Transverse colon (tissue), 4 donors: ENCODE data around the gene ZG16. TPM values are rescaled to one million over a fixed set of nuclear protein-coding genes. Genes with fewer than 3 reads are reported as not detected.

Experiments used
- DNase-seq: peaks from one replicate; pipeline ENCODE4 v3.0.0-alpha.2; 2019
- H3K27ac ChIP-seq, 4 donors: fragments of 200-600 bp; sonication (generic); 2 replicates each; pipeline ENCODE4 v1.5.1; 2016 to 2018; ENCODE audit warnings: inconsistent platforms in 4 of 4
- H3K27me3 ChIP-seq: fragments of 200-600 bp; sonication (generic); 2 replicates; pipeline ENCODE4 v1.5.1; 2017; ENCODE audit warnings: inconsistent platforms
- H3K36me3 ChIP-seq, 4 donors: fragments of 200-600 bp; sonication (generic); 2 replicates each; pipeline ENCODE4 v1.5.1; 2017 to 2019; ENCODE audit warnings: inconsistent platforms in 4 of 4
- H3K4me1 ChIP-seq, 4 donors: fragments of 200-600 bp; sonication (generic); 2 replicates each; pipeline ENCODE4 v1.5.1; 2017 to 2020; ENCODE audit warnings: inconsistent platforms in 4 of 4
- H3K4me3 ChIP-seq, 4 donors: fragments of 200-600 bp; sonication (generic); 1 replicate in 1 of 4; 2 replicates in 3 of 4; pipeline versions ENCODE4 v1.5.1 to v1.6.1; 2017 to 2019; ENCODE audit warnings: inconsistent platforms in 4 of 4
- H3K9me3 ChIP-seq, 2 donors: fragments of 200-600 bp; sonication (generic); 2 replicates each; pipeline ENCODE4 v1.5.1; 2017 to 2019; ENCODE audit warnings: inconsistent platforms in 2 of 2
- CTCF ChIP-seq, 5 experiments: fragments of 200-600 bp in 3 of 5; fragments of 450-650 bp in 2 of 5; sonication (generic) in 3 of 5; IDR thresholded peaks; 1 replicate in 2 of 5; 2 replicates in 3 of 5; pipeline ENCODE4 v1.5.1; 2016 to 2017; ENCODE audit warnings: antibody characterized with exemption in 5 of 5, inconsistent platforms in 3 of 5, mild to moderate bottlenecking in 2 of 5, moderate library complexity in 1 of 5
- EP300 ChIP-seq: sonication (generic); formaldehyde crosslinking; IDR thresholded peaks from one replicate; pipeline ENCODE4 v1.6.1; 2017; ENCODE audit warnings: antibody characterized with exemption, low read depth
- POLR2A ChIP-seq: fragments of 450-650 bp; IDR thresholded peaks from one replicate; pipeline ENCODE4 v1.6.1; 2016; ENCODE audit warnings: antibody characterized with exemption, mild to moderate bottlenecking, moderate library complexity
- POLR2AphosphoS5 ChIP-seq, 3 donors: sonication (generic); formaldehyde crosslinking; IDR thresholded peaks; one replicate each; pipeline ENCODE4 v1.6.1; 2016; ENCODE audit warnings: antibody characterized with exemption in 3 of 3
- WGBS, 2 donors: methylation state at CpG; one replicate each; pipeline ENCODE4 v1.1.5; 2018; ENCODE audit warnings: low coverage in 1 of 2; 5-methylcytosine and 5-hydroxymethylcytosine counted together
- in situ Hi-C, 4 donors: fragments of 200-750 bp; cut with MboI; loops; one replicate each; pipeline versions ENCODE4 v1.15.0 to v1.15.1; 2017; ENCODE audit warnings: low sequenced_read_pairs in 3 of 4, low pct_ligation_motif_present in 1 of 4, low pct_unique_long_range_greater_than_20kb in 1 of 4
- intact Hi-C: fragments of 100-400 bp; cut with DNase I; formaldehyde crosslinking; loops from one replicate; pipeline ENCODE4 v1.15.1; 2023; ENCODE audit warnings: low total_unique reads
- total RNA-seq, 4 donors: library from RNA; depleted of rRNA; stranded (reverse); fragments of >200 nt; gene quantifications; one replicate each; pipeline ENCODE4 v1.1.0, GENCODE V29; 2016

ZG16 gene
- total RNA-seq, 4 donors from 2014 or later, result 73.4 to 1,268 (median 104) TPM

GRCh38 chr16:29819506-29819905 is 41.5 kb downstream of the ZG16 start:
- Histone ChIP-seq H3K9me3 (no peaks in the 10 kb centered on the region), H3K27me3 (no peaks in the 10 kb centered on the region), H3K4me3 (peak overlapping the region in 3 of 4 donors; percentile 67 to 85 (median 76)), H3K27ac (peak overlapping the region; percentile 93 to 97 (median 96)), H3K36me3 (peaks cover 0 to 13% (median 0%) of the 10 kb centered on the region in 4 donors), H3K4me1 (peaks cover 49 to 84% (median 78%) of the 10 kb centered on the region in 4 donors)
- intact Hi-C loops (no loop called here), in situ Hi-C loops (no loop called here)
- TF ChIP-seq CTCF (IDR thresholded peaks at IDR 0.05) (peak in 4 of 5 experiments; percentile 31 to 61 (median 44)), POLR2A (no peak)
- peak; percentile 61 for DNase-seq
- WGBS, 2 donors, result 51% methylated on average over 15 of the region's 15 CpGs; no CpG with 5 or more reads in 1 of the 2 donors

- TF ChIP-seq CTCF (IDR thresholded peaks at IDR 0.05) (no peak), POLR2A (peak; percentile 86), POLR2AphosphoS5 (IDR thresholded peaks at IDR 0.05) (peak; percentile 92 to 96 (median 94)), EP300 (peak; percentile 52)
- Histone ChIP-seq H3K36me3 (peaks cover 0 to 13% (median 0%) of the 10 kb centered on the region in 4 donors), H3K4me3 (peak within 1 kb of the TSS; percentile 46 to 85 (median 72)), H3K27me3 (no peaks in the 10 kb centered on the region), H3K4me1 (peaks cover 47 to 85% (median 78%) of the 10 kb centered on the region in 4 donors), H3K9me3 (no peaks in the 10 kb centered on the region), H3K27ac (peak within 1 kb of the TSS; percentile 93 to 97 (median 96))
- intact Hi-C loops (no loop called here), in situ Hi-C loops (no loop called here)
- peak; percentile 87 for DNase-seq
- WGBS, 2 donors, result 0% methylated on average over 4 of the region's 4 CpGs; no CpG with 5 or more reads in 1 of the 2 donors
Measured at GRCh38 chr16:29820271-29820701, 42.2 kb downstream of the ZG16 start, which contains the start of gene MVP. TSS of gene MVP (plus strand) at chr16:29820462. CDS start at chr16:29830550, 10,088 bp downstream.

GRCh38 chr16:29820730-29821642 is 42.9 kb downstream of the ZG16 start:
- Histone ChIP-seq H3K4me1 (peaks cover 54 to 90% (median 83%) of the 10 kb centered on the region in 4 donors), H3K27ac (peak overlapping the region; percentile 93 to 97 (median 96)), H3K36me3 (peaks cover 0 to 13% (median 0%) of the 10 kb centered on the region in 4 donors), H3K4me3 (peak overlapping the region; percentile 46 to 85 (median 72)), H3K9me3 (no peaks in the 10 kb centered on the region), H3K27me3 (no peaks in the 10 kb centered on the region)
- in situ Hi-C loops (no loop called here), intact Hi-C loops (no loop called here)
- TF ChIP-seq POLR2AphosphoS5 (IDR thresholded peaks at IDR 0.05) (peak; percentile 80 to 92 (median 88)), EP300 (peak; percentile 6), POLR2A (peak; percentile 88), CTCF (IDR thresholded peaks at IDR 0.05) (no peak)
- DNase-seq, result peak; percentile 91
- WGBS, 2 donors, result 17% methylated on average over 11 of the region's 11 CpGs; no CpG with 5 or more reads in 1 of the 2 donors

- WGBS, 2 donors, result 20 to 25% methylated on average over 2 to 7 of the region's 7 CpGs
- Histone ChIP-seq H3K36me3 (peaks cover 0 to 13% (median 0%) of the 10 kb centered on the region in 4 donors), H3K9me3 (no peaks in the 10 kb centered on the region), H3K27me3 (no peaks in the 10 kb centered on the region), H3K27ac (peak overlapping the region; percentile 93 to 97 (median 96)), H3K4me3 (peak overlapping the region; percentile 46 to 85 (median 72)), H3K4me1 (peaks cover 57 to 91% (median 90%) of the 10 kb centered on the region in 4 donors)
- in situ Hi-C loops, result no loop called here
- TF ChIP-seq POLR2AphosphoS5 (IDR thresholded peaks at IDR 0.05) (peak in 2 of 3 donors; percentile 61 to 79), POLR2A (peak; percentile 46), CTCF (IDR thresholded peaks at IDR 0.05) (no peak)
- intact Hi-C loops, result no loop called here
- DNase-seq, result peak; percentile 73
Measured at GRCh38 chr16:29821643-29822115, 43.6 kb downstream of the ZG16 start.
